ENCODE results near the gene OAS1.

GRCh38 chr12:112881602-112882001 lies 25.2 kb upstream of the OAS1 start:
- no peak for TF ChIP-seq EZH2 (IDR thresholded peaks at IDR 0.05; ENCODE audit: low read length, unreplicated experiment)
- no peak for TF ChIP-seq CTCF (conservative IDR thresholded peaks at IDR 0.05; ENCODE audit: low read depth, low read length)

Data from PC-3 (cell line).